ENCODE measurements around the gene KRTAP9-4.
"Not testable (repeated sequence)": the region's sequence is repeated elsewhere in the genome, so short reads cannot be mapped to it uniquely, and the experiment has no call there.

The KRTAP9-4 gene

DNA sequence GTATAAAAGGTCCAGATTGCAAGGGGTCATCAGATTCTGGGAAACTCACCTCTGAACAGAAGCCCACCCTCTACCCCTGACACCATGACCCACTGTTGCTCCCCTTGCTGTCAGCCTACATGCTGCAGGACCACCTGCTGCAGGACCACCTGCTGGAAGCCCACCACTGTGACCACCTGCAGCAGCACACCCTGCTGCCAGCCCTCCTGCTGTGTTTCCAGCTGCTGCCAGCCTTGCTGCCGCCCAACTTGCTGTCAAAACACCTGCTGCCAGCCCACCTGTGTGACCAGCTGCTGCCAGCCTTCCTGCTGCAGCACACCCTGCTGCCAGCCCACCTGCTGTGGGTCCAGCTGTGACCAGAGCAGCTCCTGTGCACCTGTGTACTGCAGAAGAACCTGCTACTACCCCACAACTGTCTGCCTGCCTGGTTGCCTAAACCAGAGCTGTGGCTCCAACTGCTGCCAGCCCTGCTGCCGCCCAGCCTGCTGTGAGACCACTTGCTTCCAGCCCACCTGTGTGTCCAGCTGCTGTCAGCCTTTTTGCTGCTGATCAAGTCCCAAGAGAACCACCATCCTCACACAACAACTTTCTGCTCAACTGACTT is at the start of gene KRTAP9-4:
Gene KRTAP9-4, plus strand, starts transcription at position 51 of the 604 bp plus-strand sequence. Its CDS starts 34 bp downstream, at position 85.
- DNase-seq (ENCODE audit: low read depth in 2 of 2), result not testable (repeated sequence)

- no peak for DNase-seq (ENCODE audit: low read depth in 2 of 2)
Observed at GRCh38 chr17:41211845-41212466, 37.5 kb upstream of the KRTAP9-4 start.

GRCh38 chr17:41212524-41213169 is 36.8 kb upstream of the KRTAP9-4 start:
- DNase-seq (ENCODE audit: low read depth in 2 of 2), result no peak

- DNase-seq (ENCODE audit: low read depth in 2 of 2), result no peak
Observed at GRCh38 chr17:41215681-41216080, 33.8 kb upstream of the KRTAP9-4 start.

- DNase-seq (ENCODE audit: low read depth in 2 of 2), result no peak
Observed at GRCh38 chr17:41223821-41224220, 25.7 kb upstream of the KRTAP9-4 start.

DNA sequence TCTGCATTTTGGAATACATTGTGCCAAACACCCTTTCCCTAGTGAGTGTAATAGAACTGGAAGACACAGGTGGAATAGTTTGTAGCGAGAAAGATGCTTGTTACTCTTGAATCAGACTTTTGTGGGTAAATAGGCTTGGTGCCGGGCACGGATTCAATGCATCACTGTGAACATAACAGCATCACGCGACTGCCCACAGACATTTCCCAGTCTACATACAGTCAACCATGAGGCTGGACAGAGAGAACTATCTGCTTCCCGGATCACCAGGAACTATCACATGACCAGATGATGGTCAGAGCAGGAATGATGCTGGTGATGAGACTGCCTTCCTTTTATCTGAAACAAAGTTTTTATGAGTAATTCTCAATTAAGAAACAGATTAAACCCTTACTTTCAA is 23.4 kb upstream of the KRTAP9-4 start:
- DNase-seq (ENCODE audit: low read depth in 2 of 2), result no peak

GRCh38 chr17:41226598-41227095 is 22.8 kb upstream of the KRTAP9-4 start, which contains the start of gene KRTAP9-2:
TSS of gene KRTAP9-2 (plus strand) at chr17:41226648. CDS start at chr17:41226655, 7 bp downstream.
- not testable (repeated sequence) for DNase-seq (ENCODE audit: low read depth in 2 of 2)

DNA sequence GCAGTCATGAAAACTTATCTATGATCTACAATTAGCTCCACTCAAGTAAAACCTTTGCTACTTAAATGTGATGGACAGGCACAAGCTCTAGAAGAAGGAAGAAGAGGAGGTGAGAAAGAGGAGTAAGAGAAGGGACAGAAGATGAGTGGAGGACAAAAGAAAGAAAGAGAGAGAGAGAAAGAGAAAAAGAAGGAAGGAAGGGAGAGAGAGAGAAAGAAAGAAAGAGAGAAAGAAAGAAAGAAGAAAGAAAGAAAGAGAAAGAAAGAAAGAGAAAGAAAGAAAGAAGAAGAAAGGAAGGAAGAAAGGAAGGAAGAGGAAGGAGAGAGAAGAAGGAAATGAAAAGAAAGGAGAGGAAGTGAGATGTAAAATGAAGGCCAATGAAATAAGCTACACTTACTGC is 19.4 kb upstream of the KRTAP9-4 start:
- no peak for DNase-seq (ENCODE audit: low read depth in 2 of 2)

GRCh38 chr17:41231731-41232130 is 17.8 kb upstream of the KRTAP9-4 start:
- DNase-seq (ENCODE audit: low read depth in 2 of 2), result no peak

DNA sequence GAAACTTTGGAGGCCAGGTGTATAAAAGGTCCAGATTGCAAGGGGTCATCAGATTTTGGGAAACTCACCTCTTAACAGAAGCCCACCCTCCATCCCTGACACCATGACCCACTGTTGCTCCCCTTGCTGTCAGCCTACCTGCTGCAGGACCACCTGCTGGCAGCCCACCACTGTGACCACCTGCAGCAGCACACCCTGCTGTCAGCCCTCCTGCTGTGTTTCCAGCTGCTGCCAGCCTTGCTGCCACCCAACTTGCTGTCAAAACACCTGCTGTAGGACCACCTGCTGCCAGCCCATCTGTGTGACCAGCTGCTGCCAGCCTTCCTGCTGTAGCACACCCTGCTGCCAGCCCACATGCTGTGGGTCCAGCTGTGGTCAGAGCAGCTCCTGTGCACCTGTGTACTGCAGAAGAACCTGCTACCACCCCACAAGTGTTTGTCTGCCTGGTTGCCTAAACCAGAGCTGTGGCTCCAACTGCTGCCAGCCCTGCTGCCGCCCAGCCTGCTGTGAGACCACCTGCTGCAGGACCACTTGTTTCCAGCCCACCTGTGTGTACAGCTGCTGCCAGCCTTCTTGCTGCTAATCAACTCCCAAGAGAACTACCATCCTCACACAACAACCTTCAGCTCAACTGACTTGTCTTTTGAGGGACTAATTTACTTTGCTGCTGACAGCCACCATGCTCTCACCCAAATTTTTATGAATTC is 16.9 kb upstream of the KRTAP9-4 start, which contains the start of gene KRTAP9-3:
Gene KRTAP9-3, plus strand, starts transcription at position 51 of the 707 bp plus-strand sequence. Its CDS starts 53 bp downstream, at position 104.
- DNase-seq (ENCODE audit: low read depth in 2 of 2), result not testable (repeated sequence)

GRCh38 chr17:41237116-41237515 is 12.4 kb upstream of the KRTAP9-4 start:
- DNase-seq (ENCODE audit: low read depth in 2 of 2), result not testable (repeated sequence)

GRCh38 chr17:41237949-41238437 is 11.5 kb upstream of the KRTAP9-4 start, which contains the start of gene KRTAP9-8:
TSS of gene KRTAP9-8 (plus strand) at chr17:41237999. CDS start at chr17:41238052, 53 bp downstream.
- DNase-seq (ENCODE audit: low read depth in 2 of 2), result not testable (repeated sequence)

- DNase-seq (ENCODE audit: low read depth in 2 of 2), result not testable (repeated sequence)
Observed at GRCh38 chr17:41246995-41247787, 2.3 kb upstream of the KRTAP9-4 start.

- no peak for DNase-seq (ENCODE audit: low read depth in 2 of 2)
Observed at GRCh38 chr17:41251261-41251660, 1.8 kb downstream of the KRTAP9-4 start.

DNA sequence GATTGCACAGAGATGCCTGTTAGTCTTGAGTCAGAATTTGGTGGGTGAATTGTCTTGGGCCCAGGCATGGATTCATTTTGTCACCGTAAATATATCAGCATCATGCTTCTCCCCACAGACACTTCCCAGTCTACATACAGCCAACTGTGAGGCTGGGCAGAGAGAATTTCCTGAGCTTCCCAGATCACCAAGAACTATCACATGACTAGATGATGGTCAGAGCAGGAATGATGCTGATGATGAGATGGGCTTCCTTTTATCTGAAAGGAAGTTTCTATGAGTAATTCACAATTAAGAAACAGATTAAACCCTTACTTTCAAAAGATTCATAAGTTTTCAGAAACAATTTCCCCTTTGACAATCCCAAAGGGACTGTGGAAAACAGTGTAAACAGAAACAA is 5.4 kb downstream of the KRTAP9-4 start:
- DNase-seq (ENCODE audit: low read depth in 2 of 2), result no peak

DNA sequence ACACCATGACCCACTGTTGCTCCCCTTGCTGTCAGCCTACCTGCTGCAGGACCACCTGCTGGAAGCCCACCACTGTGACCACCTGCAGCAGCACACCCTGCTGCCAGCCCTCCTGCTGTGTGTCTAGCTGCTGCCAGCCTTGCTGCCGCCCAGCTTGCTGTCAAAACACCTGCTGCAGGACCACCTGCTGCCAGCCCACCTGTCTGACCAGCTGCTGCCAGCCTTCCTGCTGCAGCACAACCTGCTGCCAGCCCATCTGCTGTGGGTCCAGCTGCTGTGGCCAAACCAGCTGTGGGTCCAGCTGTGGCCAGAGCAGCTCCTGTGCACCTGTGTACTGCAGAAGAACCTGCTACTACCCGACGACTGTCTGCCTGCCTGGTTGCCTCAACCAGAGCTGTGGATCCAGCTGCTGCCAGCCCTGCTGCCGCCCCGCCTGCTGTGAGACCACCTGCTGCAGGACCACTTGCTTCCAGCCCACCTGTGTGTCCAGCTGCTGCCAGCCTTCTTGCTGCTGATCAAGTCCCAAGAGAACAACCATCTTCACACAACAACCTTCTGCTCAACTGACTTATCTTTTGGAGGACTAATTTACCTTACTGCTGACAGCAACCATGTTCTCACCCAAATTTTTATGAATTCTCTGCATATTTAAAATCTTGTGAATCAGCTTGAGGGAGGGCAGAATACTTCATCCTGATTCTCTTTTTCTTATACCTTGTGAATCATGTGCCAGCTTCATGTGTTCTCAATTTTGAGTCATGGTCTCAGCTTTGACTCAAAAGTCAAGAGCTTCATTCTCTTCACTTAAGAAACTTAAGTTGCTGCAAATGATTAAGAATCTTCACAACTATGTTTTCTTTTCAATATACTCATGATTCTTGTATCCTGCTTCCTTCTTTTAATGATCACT is 6.1 kb downstream of the KRTAP9-4 start, which contains the start of gene KRTAP9-9:
Gene KRTAP9-9, plus strand, starts transcription at position 4 of the 910 bp plus-strand sequence.
- not testable (repeated sequence) for DNase-seq (ENCODE audit: low read depth in 2 of 2)

GRCh38 chr17:41256291-41256685 is 6.8 kb downstream of the KRTAP9-4 start:
- no peak for DNase-seq (ENCODE audit: low read depth in 2 of 2)

GRCh38 chr17:41258406-41258805 is 8.9 kb downstream of the KRTAP9-4 start:
- no peak for DNase-seq (ENCODE audit: low read depth in 2 of 2)

GRCh38 chr17:41263212-41263611 is 13.7 kb downstream of the KRTAP9-4 start:
- DNase-seq (ENCODE audit: low read depth in 2 of 2), result no peak

DNA sequence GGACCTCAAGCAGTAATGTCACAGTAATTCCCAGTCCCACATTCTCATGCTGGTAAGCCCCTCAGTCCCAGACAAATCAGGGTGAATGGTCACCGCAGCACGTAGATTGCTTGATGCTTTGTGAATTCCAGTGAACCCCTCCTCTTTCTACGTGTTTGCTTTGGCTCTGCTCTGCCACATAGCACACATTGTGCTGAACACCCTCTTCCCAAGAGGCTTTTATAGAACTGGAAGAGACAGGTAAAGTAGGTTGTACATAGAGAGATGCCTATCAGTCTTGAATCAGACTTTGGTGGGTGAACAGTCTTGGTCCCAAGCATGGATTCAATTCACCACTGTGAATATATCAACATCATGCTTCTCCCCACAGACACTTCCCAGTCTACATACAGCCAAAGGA is 15.1 kb downstream of the KRTAP9-4 start:
- DNase-seq (ENCODE audit: low read depth in 2 of 2), result no peak

Data from stimulated activated CD8-positive, alpha-beta memory T cell treated with anti-CD3 and anti-CD28 coated beads, Interleukin-7, amount 100 ng/mL, for 4 hours (primary cell).